B cell (primary cell): ENCODE measurements around the gene ATP10B. TPM values are rescaled to one million over a fixed set of nuclear protein-coding genes. Genes with fewer than 3 reads are reported as not detected.

ENCODE experiments used
- ATAC-seq: fragments of 200-7000 bp; cut with Tn5 transposase; one replicate; pipeline ENCODE4 v1.10.0; 2021; ENCODE audit warnings: low read depth, mild to moderate bottlenecking, moderate number of reproducible peaks, moderate library complexity
- CTCF ChIA-PET: fragments of 350-600 bp; sonication (Branson Sonifier 250); formaldehyde crosslinking; loops from one replicate; lab custom pipeline; 2021; ENCODE audit warnings: antibody characterized with exemption, inconsistent platforms; lab: Charles Lee
- POLR2A ChIA-PET: fragments of 350-600 bp; sonication (Branson Sonifier 250); formaldehyde crosslinking; loops from one replicate; lab custom pipeline; 2021; ENCODE audit warnings: antibody characterized with exemption; lab: Charles Lee
- DNase-seq: peaks from one replicate; pipeline ENCODE4 v3.0.0; 2013
- H2AFZ ChIP-seq: 2 replicates; pipeline ENCODE4 v1.6.1; 2012; ENCODE audit warnings: mild to moderate bottlenecking, low read depth, low read length; ENCODE audit not compliant: insufficient read depth, poor library complexity, severe bottlenecking
- H3K27ac ChIP-seq, 2 donors: 1 replicate in 1 of 2; 2 replicates in 1 of 2; pipeline ENCODE4 v1.5.1; 2012 to 2013; ENCODE audit warnings: low read length in 2 of 2, mild to moderate bottlenecking in 2 of 2, moderate library complexity in 1 of 2
- H3K27me3 ChIP-seq, 4 experiments: fragments of 200-600 bp in 1 of 4; sonication (generic) in 1 of 4; replicated peaks in 1 of 4; 1 replicate in 2 of 4; 2 replicates in 2 of 4; pipeline versions ENCODE4 v1.6.1 to v1.7.0; 2013 to 2016; ENCODE audit warnings: low read length in 3 of 4, mild to moderate bottlenecking in 2 of 4, mixed read lengths in 1 of 4, moderate library complexity in 1 of 4; ENCODE audit not compliant: insufficient read depth in 4 of 4, control insufficient read depth in 3 of 4; ENCODE audit errors: control extremely low read depth in 1 of 4
- H3K36me3 ChIP-seq, 2 experiments: replicated peaks in 1 of 2; 1 replicate in 1 of 2; 2 replicates in 1 of 2; pipeline versions ENCODE4 v1.6.1 to v1.7.1; 2013; ENCODE audit warnings: low read length in 1 of 2; ENCODE audit not compliant: insufficient read depth in 2 of 2, control insufficient read depth in 1 of 2; ENCODE audit errors: control extremely low read depth in 1 of 2, extremely low read depth in 1 of 2
- H3K4me1 ChIP-seq, 2 donors: fragments of 200-600 bp in 1 of 2; sonication (generic) in 1 of 2; 1 replicate in 1 of 2; 2 replicates in 1 of 2; pipeline versions ENCODE4 v1.5.1 to v1.6.1; 2013 to 2017; ENCODE audit warnings: low read length in 2 of 2; ENCODE audit not compliant: control insufficient read depth in 2 of 2, insufficient read depth in 2 of 2
- H3K4me2 ChIP-seq: replicated peaks from 2 replicates; pipeline ENCODE3; 2012; ENCODE audit warnings: mild to moderate bottlenecking, low read depth, low read length; ENCODE audit not compliant: poor library complexity, severe bottlenecking
- H3K4me3 ChIP-seq, 5 experiments: fragments of 200-600 bp in 1 of 5; sonication (generic) in 1 of 5; 1 replicate in 3 of 5; 2 replicates in 2 of 5; pipeline versions ENCODE4 v1.5.1 to v1.7.0; 2011 to 2016; ENCODE audit warnings: low read length in 4 of 5, mild to moderate bottlenecking in 4 of 5, low read depth in 2 of 5, control low read depth in 1 of 5, moderate library complexity in 1 of 5; ENCODE audit not compliant: insufficient read depth in 1 of 5; ENCODE audit errors: control extremely low read depth in 1 of 5, extremely low read depth in 1 of 5
- H3K79me2 ChIP-seq: fragments of 200-600 bp; sonication (generic); one replicate; pipeline ENCODE4 v1.6.0; 2016; ENCODE audit warnings: low read length; ENCODE audit not compliant: control insufficient read depth, insufficient read depth
- H3K9ac ChIP-seq: fragments of 200-600 bp; sonication (generic); 2 replicates; pipeline ENCODE4 v1.6.1; 2017; ENCODE audit warnings: mild to moderate bottlenecking, low read length, moderate library complexity
- H3K9me3 ChIP-seq, 3 donors: one replicate each; pipeline versions ENCODE4 v1.6.1 to v1.7.1; 2013; ENCODE audit warnings: low read length in 2 of 3; ENCODE audit not compliant: control insufficient read depth in 2 of 3, insufficient read depth in 1 of 3; ENCODE audit errors: control extremely low read depth in 1 of 3
- H4K20me1 ChIP-seq: 2 replicates; pipeline ENCODE4 v1.6.0; 2012; ENCODE audit warnings: mild to moderate bottlenecking, low read length; ENCODE audit not compliant: insufficient read depth, control insufficient read depth, poor library complexity, severe bottlenecking
- H3K27ac Mint-ChIP-seq: one replicate; pipeline ENCODE4 v1.8.0; 2021; ENCODE audit warnings: mixed read lengths
- H3K27me3 Mint-ChIP-seq: one replicate; pipeline ENCODE4 v1.8.0; 2021; ENCODE audit warnings: mixed read lengths
- H3K4me1 Mint-ChIP-seq: one replicate; pipeline ENCODE4 v1.8.0; 2021; ENCODE audit warnings: mixed read lengths
- H3K4me3 Mint-ChIP-seq: one replicate; pipeline ENCODE4 v1.8.0; 2021; ENCODE audit warnings: mixed read lengths
- H3K9me3 Mint-ChIP-seq: one replicate; pipeline ENCODE4 v1.8.0; 2022; ENCODE audit warnings: mixed read lengths; ENCODE audit not compliant: insufficient read depth
- EZH2 ChIP-seq: IDR thresholded peaks from 2 replicates; pipeline ENCODE4 v1.6.1; 2012; ENCODE audit warnings: borderline replicate concordance, low read depth, mild to moderate bottlenecking, moderate library complexity, low read length; ENCODE audit not compliant: insufficient read depth, poor library complexity, severe bottlenecking
- WGBS: methylation state at CpG from one replicate; pipeline ENCODE4 v1.1.5; 2013; ENCODE audit warnings: missing lambda C conversion rate; ENCODE audit not compliant: insufficient coverage; 5-methylcytosine and 5-hydroxymethylcytosine counted together
- intact Hi-C: fragments of 100-400 bp; cut with micrococcal nuclease; formaldehyde crosslinking; loops from one replicate; pipeline ENCODE4 v1.10.0; 2022
- polyA plus RNA-seq: library from polyadenylated mRNA; depleted of rRNA; stranded (reverse); fragments of >200 nt; gene quantifications from 2 replicates; pipeline ENCODE4 v1.2.3, GENCODE V29; 2012
- total RNA-seq, 2 donors: library from RNA; stranded (reverse); fragments of 120-200 nt in 1 of 2; gene quantifications; 1 replicate in 1 of 2; 2 replicates in 1 of 2; pipeline versions ENCODE4 v1.2.3 to v1.2.4, GENCODE V29; 2013 to 2022
- TF ChIP-seq, protein P1 (sequence below): fragments of 200-600 bp; IDR thresholded peaks from one replicate; pipeline ENCODE4 v1.8.0; 2022; ENCODE audit warnings: antibody characterized with exemption, mild to moderate bottlenecking

ATP10B gene
- total and polyA plus RNA-seq, 2 donors (not counting 1 experiment from before 2014, with no cell fraction given) = not detected

DNA sequence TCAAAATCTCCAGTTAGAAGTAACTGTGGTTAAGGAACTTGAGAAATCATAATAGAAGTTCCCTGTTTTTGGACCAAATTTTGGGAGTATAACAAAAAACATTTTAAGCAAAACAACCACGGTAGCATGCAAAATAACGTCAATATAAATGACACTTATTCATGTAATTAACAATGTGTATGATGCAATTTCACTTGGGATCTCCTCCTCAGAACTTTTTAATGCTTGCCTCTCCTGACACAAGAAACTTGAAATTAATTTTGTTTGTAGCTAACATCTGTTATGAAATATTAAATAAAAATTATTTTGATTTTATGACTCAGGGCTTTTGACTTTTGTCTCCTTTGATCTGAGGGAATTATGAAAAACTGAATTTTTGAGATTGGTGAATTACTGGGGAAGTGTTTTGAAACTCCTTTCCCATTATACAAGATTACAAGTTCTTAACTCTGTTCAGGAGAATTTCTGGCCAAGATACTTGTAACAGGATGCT lies 149.7 kb downstream of the ATP10B start:
- no peak for DNase-seq
- no peak for ATAC-seq
- no CpG with 5 or more reads among the region's 2 CpGs for WGBS
- Histone ChIP-seq H3K36me3 (no peaks in the 10 kb centered on the region), H2AFZ (no peak overlapping the region), H4K20me1 (no peaks in the 10 kb centered on the region), H3K4me2 (no peak overlapping the region), H3K9ac (no peak overlapping the region), H3K9me3 (peaks cover 0 to 4% (median 0%) of the 10 kb centered on the region in 3 donors), H3K4me1 (no peaks in the 10 kb centered on the region), H3K4me3 (no peak overlapping the region), H3K79me2 (no peaks in the 10 kb centered on the region), H3K27me3 (no peaks in the 10 kb centered on the region), H3K27ac (no peak overlapping the region)
- H3K27ac Mint-ChIP-seq = no peak overlapping the region
- peaks cover 14% of the 10 kb centered on the region for H3K27me3 Mint-ChIP-seq
- no peak overlapping the region for H3K4me3 Mint-ChIP-seq
- POLR2A ChIA-PET = no interaction called here
- no peaks in the 10 kb centered on the region for H3K9me3 Mint-ChIP-seq
- H3K4me1 Mint-ChIP-seq = peaks cover 3% of the 10 kb centered on the region
- intact Hi-C loops = no loop called here
- CTCF ChIA-PET = no interaction called here
- no peak for TF ChIP-seq EZH2
- TF ChIP-seq, protein P1, sequence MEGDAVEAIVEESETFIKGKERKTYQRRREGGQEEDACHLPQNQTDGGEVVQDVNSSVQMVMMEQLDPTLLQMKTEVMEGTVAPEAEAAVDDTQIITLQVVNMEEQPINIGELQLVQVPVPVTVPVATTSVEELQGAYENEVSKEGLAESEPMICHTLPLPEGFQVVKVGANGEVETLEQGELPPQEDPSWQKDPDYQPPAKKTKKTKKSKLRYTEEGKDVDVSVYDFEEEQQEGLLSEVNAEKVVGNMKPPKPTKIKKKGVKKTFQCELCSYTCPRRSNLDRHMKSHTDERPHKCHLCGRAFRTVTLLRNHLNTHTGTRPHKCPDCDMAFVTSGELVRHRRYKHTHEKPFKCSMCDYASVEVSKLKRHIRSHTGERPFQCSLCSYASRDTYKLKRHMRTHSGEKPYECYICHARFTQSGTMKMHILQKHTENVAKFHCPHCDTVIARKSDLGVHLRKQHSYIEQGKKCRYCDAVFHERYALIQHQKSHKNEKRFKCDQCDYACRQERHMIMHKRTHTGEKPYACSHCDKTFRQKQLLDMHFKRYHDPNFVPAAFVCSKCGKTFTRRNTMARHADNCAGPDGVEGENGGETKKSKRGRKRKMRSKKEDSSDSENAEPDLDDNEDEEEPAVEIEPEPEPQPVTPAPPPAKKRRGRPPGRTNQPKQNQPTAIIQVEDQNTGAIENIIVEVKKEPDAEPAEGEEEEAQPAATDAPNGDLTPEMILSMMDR = no peak

DNA sequence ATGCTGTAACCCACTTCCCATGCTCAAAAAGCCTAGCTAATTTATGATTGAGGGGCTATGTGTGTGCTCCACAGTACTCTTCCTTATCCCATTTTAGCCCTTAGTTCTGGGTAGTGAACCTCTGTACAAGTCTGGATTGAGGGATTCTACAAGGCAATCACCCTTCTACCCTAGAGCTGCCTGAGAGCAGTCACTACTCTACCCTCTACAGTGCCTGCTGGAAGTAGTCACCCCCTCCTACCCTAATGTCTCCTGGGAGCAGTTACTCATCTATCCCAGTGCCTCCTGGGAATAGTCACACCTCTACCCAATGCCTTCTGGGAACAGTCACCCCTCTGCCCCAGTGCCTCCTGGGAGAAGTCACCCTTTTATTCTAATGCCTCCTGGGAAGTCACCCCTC lies 150.6 kb downstream of the ATP10B start:
- Histone ChIP-seq H3K4me3 (no peak overlapping the region), H3K36me3 (no peaks in the 10 kb centered on the region), H3K4me2 (no peak overlapping the region), H3K79me2 (no peaks in the 10 kb centered on the region), H3K9ac (no peak overlapping the region), H3K9me3 (peaks cover 0 to 4% (median 0%) of the 10 kb centered on the region in 3 donors), H4K20me1 (no peaks in the 10 kb centered on the region), H3K4me1 (no peaks in the 10 kb centered on the region), H3K27me3 (no peaks in the 10 kb centered on the region), H2AFZ (no peak overlapping the region), H3K27ac (no peak overlapping the region)
- Mint-ChIP-seq H3K4me3 (no peak overlapping the region), H3K4me1 (peaks cover 3% of the 10 kb centered on the region), H3K27ac (no peak overlapping the region), H3K9me3 (no peaks in the 10 kb centered on the region), H3K27me3 (peaks cover 14% of the 10 kb centered on the region)
- DNase-seq (no peak), ATAC-seq (no peak)
- TF ChIP-seq, protein P1 = no peak
- TF ChIP-seq EZH2 = no peak
- POLR2A ChIA-PET = no interaction called here
- CTCF ChIA-PET = no interaction called here
- intact Hi-C loops = no loop called here
